Measurements from ENCODE around the gene POU6F1.
A peak's percentile ranks its signal among the peaks of the same experiment; 100 is the strongest.
"Not testable (repeated sequence)": the region's sequence is repeated elsewhere in the genome, so short reads cannot be mapped to it uniquely, and the experiment has no call there.

The POU6F1 gene

DNA sequence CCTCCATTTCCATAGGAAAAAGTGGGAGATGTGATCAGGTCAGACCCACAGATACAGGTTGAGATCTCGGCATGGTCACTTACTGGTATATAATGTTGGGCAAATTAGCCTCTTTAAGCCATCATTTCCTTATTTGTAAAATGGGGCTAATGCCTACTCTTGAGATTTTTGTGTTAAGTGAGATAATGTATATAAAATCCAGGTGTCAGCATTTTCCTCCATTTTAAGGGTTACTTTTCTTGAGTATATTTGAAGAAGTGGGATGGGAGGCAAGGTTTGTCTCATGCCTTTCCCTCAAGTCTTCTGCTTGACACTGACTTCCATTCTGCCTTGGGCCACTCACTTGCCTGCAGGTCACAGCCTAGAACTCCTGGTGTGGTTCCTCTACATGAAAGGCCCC lies 10.1 kb upstream of the POU6F1 start:
- DNase-seq = no peak

DNA sequence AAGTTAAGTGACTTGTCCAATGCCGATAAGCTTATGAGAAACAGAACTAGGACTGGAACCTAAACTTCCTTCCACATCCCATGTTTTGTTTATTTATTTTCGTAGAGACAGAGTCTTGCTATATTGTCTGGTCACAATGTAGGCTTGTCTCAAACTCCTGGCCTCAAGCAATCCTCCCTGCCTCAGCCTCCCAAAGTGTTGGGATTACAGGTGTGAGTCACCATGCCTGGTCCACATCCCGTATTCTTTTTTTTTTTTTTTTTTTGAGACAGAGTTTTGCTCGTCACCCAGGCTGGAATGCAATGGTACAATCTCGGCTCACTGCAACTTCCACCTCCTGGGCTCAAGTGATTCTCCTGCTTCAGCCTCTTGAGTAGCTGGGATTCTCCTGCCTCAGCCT lies 9.2 kb upstream of the POU6F1 start:
- not testable (repeated sequence) for DNase-seq

DNA sequence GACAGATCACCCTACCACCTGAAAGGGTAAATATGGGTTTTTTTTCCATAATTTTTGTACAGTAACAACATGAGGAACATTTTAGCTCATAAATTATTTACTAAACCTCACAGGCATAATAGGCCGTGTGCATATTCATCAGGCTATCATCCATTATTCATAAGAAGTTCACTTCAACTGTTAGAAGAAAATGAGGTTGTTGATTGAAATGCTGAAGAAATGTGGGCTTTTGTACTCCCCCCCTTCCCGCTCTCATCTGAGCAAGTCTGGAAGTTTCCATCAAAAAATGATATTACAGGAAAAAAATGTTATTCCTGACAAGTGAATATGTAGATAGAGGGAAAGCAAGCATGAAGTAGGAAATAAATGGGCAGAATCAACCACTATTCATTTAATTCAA lies 7.9 kb upstream of the POU6F1 start:
- no peak for DNase-seq

GRCh38 chr12:51225234-51225633 lies 7.4 kb upstream of the POU6F1 start:
- DNase-seq = no peak

- no peak for DNase-seq
Observed at GRCh38 chr12:51224625-51225024, 6.8 kb upstream of the POU6F1 start.

GRCh38 chr12:51222461-51222860 lies 4.6 kb upstream of the POU6F1 start:
- DNase-seq = no peak

GRCh38 chr12:51219857-51220256 lies 2.0 kb upstream of the POU6F1 start:
- not testable (repeated sequence) for DNase-seq

DNA sequence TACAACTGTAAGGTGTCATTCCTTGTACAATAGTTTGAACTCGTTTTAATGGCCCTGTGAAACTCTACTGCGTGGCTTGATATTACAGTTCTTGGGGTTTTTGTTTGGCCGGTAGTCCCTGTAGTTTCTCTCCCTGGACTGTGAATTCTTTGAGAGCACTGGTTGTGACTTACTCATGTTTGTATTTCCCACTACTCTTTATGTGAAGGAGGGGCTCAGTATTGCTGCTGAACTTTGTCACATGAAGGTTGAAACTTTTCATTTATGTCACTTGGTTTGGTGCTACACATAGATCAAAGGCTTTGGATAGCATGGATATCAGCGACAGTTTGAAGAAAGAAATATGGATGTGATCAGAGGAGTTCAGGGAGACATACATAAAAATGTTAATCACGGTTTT lies 1.5 kb upstream of the POU6F1 start:
- DNase-seq = no peak

GRCh38 chr12:51218607-51219161 lies 822 bp upstream of the POU6F1 start:
- no peak for DNase-seq

GRCh38 chr12:51217133-51217967 lies 512 bp downstream of the POU6F1 start:
- DNase-seq = peak; percentile 52

- DNase-seq = no peak
Observed at GRCh38 chr12:51216642-51217041, 1.2 kb downstream of the POU6F1 start.

DNA sequence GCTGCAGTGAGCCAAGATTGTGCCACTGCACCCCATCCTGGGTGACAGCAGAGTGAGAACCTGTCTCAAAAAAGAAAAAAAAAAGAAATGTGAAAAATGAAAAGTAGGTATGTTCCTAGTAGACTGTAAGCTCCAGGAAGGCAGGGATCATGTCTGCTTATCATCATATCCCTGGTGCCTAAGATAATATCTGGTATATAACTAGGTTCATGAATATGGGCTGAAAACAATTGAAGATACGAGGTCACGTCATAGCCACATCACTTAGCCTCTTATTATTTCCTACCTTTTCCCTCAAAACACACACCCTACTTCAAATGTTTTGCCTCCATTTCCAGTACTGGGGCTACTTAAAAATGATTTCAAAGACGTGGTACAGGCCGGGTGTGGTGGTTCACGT lies 3.0 kb downstream of the POU6F1 start:
- DNase-seq = no peak

- DNase-seq = no peak
Observed at GRCh38 chr12:51210690-51211395, 7.0 kb downstream of the POU6F1 start.

DNA sequence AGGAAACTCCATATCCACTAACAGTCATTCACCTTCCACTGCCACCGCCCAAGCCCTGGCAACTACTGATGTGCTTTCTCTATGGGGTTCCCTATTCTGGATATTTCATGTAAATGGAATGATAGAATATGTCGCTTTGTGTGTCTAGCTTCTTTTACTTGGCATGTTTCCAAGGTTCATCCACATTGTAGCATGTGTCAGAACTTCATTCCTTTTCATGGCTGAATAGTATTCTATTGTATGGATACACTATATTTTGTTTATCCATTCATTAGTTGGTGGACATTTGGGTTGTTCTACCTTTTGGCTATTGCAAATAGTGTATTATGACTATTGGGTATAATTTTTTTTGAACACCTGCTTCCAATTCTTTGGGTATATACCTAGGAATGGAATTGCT lies 8.6 kb downstream of the POU6F1 start:
- DNase-seq = no peak

- no peak for DNase-seq
Observed at GRCh38 chr12:51208016-51208660, 9.7 kb downstream of the POU6F1 start.

DNA sequence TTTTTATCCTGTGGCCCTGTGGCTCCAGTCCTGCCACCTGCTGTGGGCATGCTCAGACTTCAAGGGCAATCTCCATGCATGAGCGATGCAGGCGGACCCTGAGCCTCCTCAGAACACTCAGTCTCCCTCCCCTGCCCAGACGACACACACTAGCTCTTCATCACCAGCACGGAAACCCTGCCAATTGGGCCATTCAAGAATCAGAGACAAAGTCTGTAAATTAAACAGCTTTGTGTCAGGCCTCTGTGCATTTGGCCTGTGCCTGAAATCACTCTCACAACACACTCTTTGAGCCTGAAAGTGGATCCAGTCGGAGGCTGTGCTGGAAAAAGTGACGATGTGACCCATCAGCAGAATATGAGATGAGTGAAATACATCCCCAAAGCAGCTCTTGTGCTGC lies 12.5 kb downstream of the POU6F1 start:
- DNase-seq = no peak

DNA sequence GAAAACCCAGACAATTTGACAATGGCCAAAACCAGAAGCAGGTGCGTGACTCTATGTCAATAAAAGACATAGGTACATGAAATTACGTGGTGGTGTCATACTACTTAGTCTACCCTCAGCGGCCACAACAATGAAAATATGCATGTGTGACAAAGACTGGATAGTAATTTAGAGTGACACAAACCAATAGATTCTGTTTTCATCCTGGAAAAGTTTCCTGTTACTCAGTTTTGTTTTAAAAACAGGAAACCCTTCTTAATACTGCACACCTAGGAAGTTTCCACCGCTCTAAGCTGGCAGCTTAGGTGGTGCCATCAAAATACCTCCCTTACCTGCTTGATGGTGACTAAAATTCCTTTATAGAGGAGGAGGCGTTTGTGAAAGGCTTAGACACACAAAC lies 15.1 kb downstream of the POU6F1 start:
- DNase-seq = no peak

DNA sequence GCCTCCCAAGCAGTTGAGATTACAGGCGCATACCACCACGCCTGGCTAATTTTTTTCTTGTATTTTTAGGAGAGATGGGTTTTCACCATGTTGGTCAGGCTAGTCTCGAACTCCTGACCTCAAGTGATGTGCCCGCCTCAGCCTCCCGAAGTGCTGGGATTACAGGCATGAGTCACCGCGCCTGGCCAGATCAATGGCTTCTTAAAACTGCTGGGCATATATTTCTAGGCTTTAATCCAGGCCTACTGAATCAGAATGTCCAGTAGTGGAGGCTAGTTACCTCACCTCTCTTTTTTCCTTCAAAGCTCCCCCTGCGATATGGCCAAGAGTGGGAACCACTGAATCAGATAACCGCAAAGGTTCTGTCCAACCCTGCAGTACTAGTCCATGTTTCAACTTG lies 17.1 kb downstream of the POU6F1 start:
- DNase-seq = no peak

DNA sequence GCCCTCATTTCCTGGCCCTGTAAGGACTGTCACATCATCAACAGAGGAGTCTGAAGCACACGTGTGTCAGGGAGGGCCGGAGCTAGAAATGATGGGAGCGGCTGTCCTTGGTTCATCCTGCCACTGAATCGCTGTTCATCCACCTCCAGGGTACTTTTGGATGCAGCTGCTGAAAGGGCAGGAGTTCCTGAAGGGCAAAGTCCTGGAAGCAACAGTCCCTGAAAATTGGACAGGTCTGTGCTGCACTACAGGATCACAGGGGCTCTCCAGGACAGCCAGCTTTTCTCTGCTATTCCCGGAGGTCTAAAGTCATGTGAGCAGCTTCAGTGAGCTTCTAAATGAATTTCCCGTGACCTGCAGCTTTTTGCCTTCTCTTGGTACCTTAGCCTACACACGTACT lies 17.7 kb downstream of the POU6F1 start:
- no peak for DNase-seq

- no peak for DNase-seq
Observed at GRCh38 chr12:51199366-51199945, 18.4 kb downstream of the POU6F1 start.

GRCh38 chr12:51198568-51199365 lies 19.1 kb downstream of the POU6F1 start:
- no peak for DNase-seq
